Heart right ventricle (tissue), 16 donors: ENCODE data around the gene ARHGEF10L. TPM values are rescaled to one million over a fixed set of nuclear protein-coding genes. Genes with fewer than 3 reads are reported as not detected.

Experiments
- ATAC-seq, 8 donors: fragments of 200-7000 bp; cut with Tn5 transposase; one replicate each; pipeline ENCODE4 v1.9.1; 2020; ENCODE audit warnings: mild to moderate bottlenecking in 8 of 8, moderate library complexity in 8 of 8, moderate number of reproducible peaks in 1 of 8
- DNase-seq, 2 donors: peaks; one replicate each; pipeline ENCODE4 v3.0.0-alpha.2; 2020
- H3K27ac ChIP-seq, 10 donors: fragments of 200-600 bp; sonication (generic) in 2 of 10; one replicate each; pipeline versions ENCODE4 v1.5.0 to v1.8.0; 2020 to 2022; ENCODE audit warnings: mild to moderate bottlenecking in 3 of 10
- H3K27me3 ChIP-seq, 7 donors: fragments of 200-600 bp; one replicate each; pipeline ENCODE4 v1.8.0; 2021 to 2022; ENCODE audit warnings: mild to moderate bottlenecking in 2 of 7
- H3K36me3 ChIP-seq, 9 donors: fragments of 200-600 bp; sonication (generic) in 1 of 9; one replicate each; pipeline versions ENCODE4 v1.5.0 to v1.8.0; 2020 to 2022; ENCODE audit warnings: mild to moderate bottlenecking in 2 of 9
- H3K4me1 ChIP-seq, 9 donors: fragments of 200-600 bp; sonication (generic) in 1 of 9; one replicate each; pipeline versions ENCODE4 v1.5.0 to v1.8.0; 2020 to 2022; ENCODE audit warnings: mild to moderate bottlenecking in 4 of 9
- H3K4me3 ChIP-seq, 10 donors: fragments of 200-600 bp; sonication (generic) in 2 of 10; one replicate each; pipeline versions ENCODE4 v1.5.0 to v1.8.0; 2020 to 2022; ENCODE audit warnings: mild to moderate bottlenecking in 7 of 10, moderate library complexity in 2 of 10
- H3K9me3 ChIP-seq, 11 donors: fragments of 200-600 bp in 10 of 11; sonication (generic) in 2 of 11; one replicate each; pipeline versions ENCODE4 v1.5.0 to v1.8.0; 2013 to 2022; ENCODE audit warnings: mild to moderate bottlenecking in 2 of 11, control low read depth in 1 of 11, moderate library complexity in 1 of 11
- whole genome bisulfite sequencing, 2 donors: extraction: QIAGEN DNeasy Blood & Tissue Kit; methylation state at CpG; one replicate each; pipeline ENCODE4 v1.1.7; 2013; ENCODE audit warnings: inconsistent platforms in 1 of 2; 5-methylcytosine and 5-hydroxymethylcytosine counted together
- intact Hi-C, 10 donors: fragments of 100-400 bp; cut with DNase I; formaldehyde crosslinking; loops; one replicate each; pipeline versions ENCODE4 v1.11.1 to v1.14.2; 2022
- polyA plus RNA-seq, 2 donors: library from polyadenylated mRNA; stranded (reverse); fragments of 200-250 nt; gene quantifications; one replicate each; pipeline ENCODE4 v1.2.3, GENCODE V29; 2013
- total RNA-seq, 10 donors: library from RNA; stranded (reverse); fragmentation: NEBNext Ultra II Directional in 3 of 10; extraction: Animal tissue kit (Norgen Biotek cat#: 25700) in 3 of 10; gene quantifications; one replicate each; pipeline versions ENCODE4 v1.2.1 to v1.2.4, GENCODE V29; 2021 to 2023
- TF ChIP-seq, protein P1 (sequence below), 9 donors: fragments of 200-600 bp; sonication (generic) in 2 of 9; IDR thresholded peaks; one replicate each; pipeline versions ENCODE4 v1.5.0 to v1.8.0; 2021 to 2022; ENCODE audit warnings: antibody characterized with exemption in 9 of 9, mild to moderate bottlenecking in 5 of 9, moderate library complexity in 1 of 9
- donor health status: Arrhythmogenic right ventricular cardiomyopathy.
- donor health status: ischemic (EF 13 %, LVEDD 7.1; RV severe dilation, severe dysfunction).
- donor health status: healthy with polysubstance abuse.
- donor health status: DM: no; HTN: yes; CAD: no.
- donor health status: DM: no; HTN: no; CAD: no.
- donor health status: ischemic (EF 25% LVEDD 6.9; RV normal size, moderate dysfunction).
- donor health status: ischemic (EF 25% LVEDD 5.7; RV mildly dilated, moderate dysfunction).
- donor health status: healthy.
- donor health status: DM: yes; HTN: yes; CAD: no.
- donor health status: Ischemic cardiomyopathy.
- donor health status: ischemic (EF 35%, LVEDD 5.7; RV mildly dilated, moderate dysfunction).
- donor health status: nonischemic (EF 11% LVEDD 7.7; RV severe dilation, severe dysfunction).
- donor health status: DM: yes; HTN: yes; CAD: no.
- donor health status: PGD.
- donor health status: ischemic (EF 29% LVEDD 5.4; RV normal size, mild dysfunction).
- donor health status: nonischemic (EF 23%, LVEDD 6.1; RV moderate dilation, normal function).

Gene ARHGEF10L
- total and polyA plus RNA-seq, 12 donors, result 45.4 to 68.4 (median 50.6) TPM

- peaks cover 4 to 46% (median 21%) of the 10 kb centered on the region in 9 donors for H3K4me1 ChIP-seq
- H3K36me3 ChIP-seq, result peaks cover 0 to 42% (median 0%) of the 10 kb centered on the region in 9 donors
- 88 to 93% methylated on average over 11 of the region's 11 CpGs for WGBS, 2 donors
- peak overlapping the region in 2 of 10 donors; percentile 19 to 73 for H3K27ac ChIP-seq
- H3K4me3 ChIP-seq, result no peak overlapping the region
- ATAC-seq, result no peak
- TF ChIP-seq, protein P1, sequence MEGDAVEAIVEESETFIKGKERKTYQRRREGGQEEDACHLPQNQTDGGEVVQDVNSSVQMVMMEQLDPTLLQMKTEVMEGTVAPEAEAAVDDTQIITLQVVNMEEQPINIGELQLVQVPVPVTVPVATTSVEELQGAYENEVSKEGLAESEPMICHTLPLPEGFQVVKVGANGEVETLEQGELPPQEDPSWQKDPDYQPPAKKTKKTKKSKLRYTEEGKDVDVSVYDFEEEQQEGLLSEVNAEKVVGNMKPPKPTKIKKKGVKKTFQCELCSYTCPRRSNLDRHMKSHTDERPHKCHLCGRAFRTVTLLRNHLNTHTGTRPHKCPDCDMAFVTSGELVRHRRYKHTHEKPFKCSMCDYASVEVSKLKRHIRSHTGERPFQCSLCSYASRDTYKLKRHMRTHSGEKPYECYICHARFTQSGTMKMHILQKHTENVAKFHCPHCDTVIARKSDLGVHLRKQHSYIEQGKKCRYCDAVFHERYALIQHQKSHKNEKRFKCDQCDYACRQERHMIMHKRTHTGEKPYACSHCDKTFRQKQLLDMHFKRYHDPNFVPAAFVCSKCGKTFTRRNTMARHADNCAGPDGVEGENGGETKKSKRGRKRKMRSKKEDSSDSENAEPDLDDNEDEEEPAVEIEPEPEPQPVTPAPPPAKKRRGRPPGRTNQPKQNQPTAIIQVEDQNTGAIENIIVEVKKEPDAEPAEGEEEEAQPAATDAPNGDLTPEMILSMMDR (IDR thresholded peaks at IDR 0.05), result no peak
- H3K9me3 ChIP-seq, result no peaks in the 10 kb centered on the region
- no peaks in the 10 kb centered on the region for H3K27me3 ChIP-seq
- no peak for DNase-seq
- intact Hi-C loops, result no loop called here
These were observed 75.7 kb downstream of the ARHGEF10L start for GRCh38 chr1:17615157-17615556.

GRCh38 chr1:17615959-17616358 is 76.5 kb downstream of the ARHGEF10L start:
- intact Hi-C loops, result no loop called here
- H3K4me3 ChIP-seq, result no peak overlapping the region
- H3K4me1 ChIP-seq, result peaks cover 4 to 53% (median 26%) of the 10 kb centered on the region in 9 donors
- no peaks in the 10 kb centered on the region for H3K9me3 ChIP-seq
- H3K27me3 ChIP-seq, result no peaks in the 10 kb centered on the region
- H3K36me3 ChIP-seq, result peaks cover 0 to 41% (median 0%) of the 10 kb centered on the region in 9 donors
- WGBS, 2 donors, result 90 to 92% methylated on average over 17 of the region's 17 CpGs
- TF ChIP-seq, protein P1 (IDR thresholded peaks at IDR 0.05), result no peak
- peak overlapping the region in 1 of 10 donors; percentile 73 for H3K27ac ChIP-seq
- no peak for ATAC-seq
- no peak for DNase-seq

- ATAC-seq (no peak), DNase-seq (no peak)
- Histone ChIP-seq H3K36me3 (peaks cover 0 to 42% (median 0%) of the 10 kb centered on the region in 9 donors), H3K4me1 (peaks cover 4 to 53% (median 26%) of the 10 kb centered on the region in 9 donors), H3K27ac (peak overlapping the region in 5 of 10 donors; percentile 81 to 95 (median 89)), H3K27me3 (no peaks in the 10 kb centered on the region), H3K9me3 (no peaks in the 10 kb centered on the region), H3K4me3 (no peak overlapping the region)
- WGBS, 2 donors, result 95 to 98% methylated on average over 12 of the region's 12 CpGs
- intact Hi-C loops, result no loop called here
- TF ChIP-seq, protein P1 (IDR thresholded peaks at IDR 0.05), result no peak
These were observed 77.3 kb downstream of the ARHGEF10L start for GRCh38 chr1:17616731-17617279.

- H3K9me3 ChIP-seq, result no peaks in the 10 kb centered on the region
- WGBS, 2 donors, result 35 to 43% methylated on average over 27 of the region's 27 CpGs
- TF ChIP-seq, protein P1 (IDR thresholded peaks at IDR 0.05), result no peak
- intact Hi-C loops, result no loop called here
- H3K27me3 ChIP-seq, result no peaks in the 10 kb centered on the region
- H3K4me1 ChIP-seq, result peaks cover 4 to 56% (median 26%) of the 10 kb centered on the region in 9 donors
- DNase-seq (peak; percentile 73 to 81), ATAC-seq (peak; percentile 85 to 91 (median 88))
- H3K4me3 ChIP-seq, result peak overlapping the region in 9 of 10 donors; percentile 25 to 59 (median 53)
- peaks cover 0 to 46% (median 7%) of the 10 kb centered on the region in 9 donors for H3K36me3 ChIP-seq
- H3K27ac ChIP-seq, result peak overlapping the region; percentile 81 to 98 (median 90)
These were observed 78.5 kb downstream of the ARHGEF10L start for GRCh38 chr1:17617787-17618557.
